HEK293T (cell line): ENCODE data around the gene LMAN2L.

Source experiments
- CTCF ChIA-PET: fragments of 350-600 bp; formaldehyde crosslinking; extraction: SDS; loops from one replicate; lab custom pipeline; 2021; ENCODE audit warnings: antibody characterized with exemption, inconsistent platforms; lab: Yijun Ruan, JAX
- POLR2A ChIA-PET: fragments of 350-600 bp; formaldehyde crosslinking; extraction: SDS; loops from one replicate; lab custom pipeline; 2020; ENCODE audit warnings: antibody characterized with exemption, inconsistent platforms; lab: Yijun Ruan, JAX
- DNase-seq: peaks from one replicate; pipeline ENCODE4 v3.0.0; 2012; ENCODE audit warnings: mixed read lengths; ENCODE audit errors: extremely low spot score
- ARNT ChIP-seq: fragments of 450-650 bp; IDR thresholded peaks from 2 replicates; pipeline ENCODE4 v1.6.1; 2017; ENCODE audit warnings: mild to moderate bottlenecking
- BHLHE40 ChIP-seq: fragments of 450-650 bp; IDR thresholded peaks from 2 replicates; pipeline ENCODE4 v1.6.1; 2016; ENCODE audit warnings: mild to moderate bottlenecking, moderate library complexity, borderline replicate concordance
- CTBP1 ChIP-seq: fragments of 450-650 bp; IDR thresholded peaks from 2 replicates; pipeline ENCODE4 v1.6.1; 2016; ENCODE audit warnings: borderline replicate concordance
- ELF4 ChIP-seq: fragments of 450-650 bp; IDR thresholded peaks from 2 replicates; pipeline ENCODE4 v1.6.1; 2017; ENCODE audit warnings: antibody characterized with exemption
- FOXA1 ChIP-seq: fragments of 450-650 bp; IDR thresholded peaks from 2 replicates; pipeline ENCODE4 v1.6.1; 2016; ENCODE audit warnings: mild to moderate bottlenecking
- FOXK2 ChIP-seq: fragments of 450-650 bp; IDR thresholded peaks from 2 replicates; pipeline ENCODE4 v1.6.1; 2016; ENCODE audit warnings: mild to moderate bottlenecking
- FOXM1 ChIP-seq: fragments of 450-650 bp; IDR thresholded peaks from 2 replicates; pipeline ENCODE4 v1.6.1; 2017; ENCODE audit warnings: mild to moderate bottlenecking, borderline replicate concordance
- HDGF ChIP-seq: fragments of 450-650 bp; IDR thresholded peaks from 2 replicates; pipeline ENCODE4 v1.6.1; 2017; ENCODE audit warnings: antibody characterized with exemption, borderline replicate concordance
- L3MBTL2 ChIP-seq: fragments of 450-650 bp; conservative IDR thresholded peaks from 2 replicates; pipeline ENCODE4 v1.6.1; 2016; ENCODE audit warnings: mild to moderate bottlenecking
- LEF1 ChIP-seq: fragments of 450-650 bp; IDR thresholded peaks from 2 replicates; pipeline ENCODE4 v1.6.1; 2017; ENCODE audit warnings: mild to moderate bottlenecking, borderline replicate concordance
- NFRKB ChIP-seq: fragments of 450-650 bp; IDR thresholded peaks from 2 replicates; pipeline ENCODE4 v1.6.1; 2016; ENCODE audit warnings: mild to moderate bottlenecking, moderate library complexity
- SP1 ChIP-seq: fragments of 450-650 bp; IDR thresholded peaks from 2 replicates; pipeline ENCODE4 v1.6.1; 2017
- SUZ12 ChIP-seq: fragments of 450-650 bp; IDR thresholded peaks from 2 replicates; pipeline ENCODE4 v1.6.1; 2016; ENCODE audit warnings: mild to moderate bottlenecking
- TARDBP ChIP-seq: fragments of 450-650 bp; IDR thresholded peaks from 2 replicates; pipeline ENCODE4 v1.6.1; 2016
- ZNF384 ChIP-seq: fragments of 450-650 bp; IDR thresholded peaks from 2 replicates; pipeline ENCODE4 v1.6.1; 2016
- TF ChIP-seq, protein P1 (sequence below): fragments of 450-650 bp; IDR thresholded peaks from 2 replicates; pipeline ENCODE4 v1.6.1; 2016

LMAN2L gene, protein sequence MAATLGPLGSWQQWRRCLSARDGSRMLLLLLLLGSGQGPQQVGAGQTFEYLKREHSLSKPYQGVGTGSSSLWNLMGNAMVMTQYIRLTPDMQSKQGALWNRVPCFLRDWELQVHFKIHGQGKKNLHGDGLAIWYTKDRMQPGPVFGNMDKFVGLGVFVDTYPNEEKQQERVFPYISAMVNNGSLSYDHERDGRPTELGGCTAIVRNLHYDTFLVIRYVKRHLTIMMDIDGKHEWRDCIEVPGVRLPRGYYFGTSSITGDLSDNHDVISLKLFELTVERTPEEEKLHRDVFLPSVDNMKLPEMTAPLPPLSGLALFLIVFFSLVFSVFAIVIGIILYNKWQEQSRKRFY

DNA sequence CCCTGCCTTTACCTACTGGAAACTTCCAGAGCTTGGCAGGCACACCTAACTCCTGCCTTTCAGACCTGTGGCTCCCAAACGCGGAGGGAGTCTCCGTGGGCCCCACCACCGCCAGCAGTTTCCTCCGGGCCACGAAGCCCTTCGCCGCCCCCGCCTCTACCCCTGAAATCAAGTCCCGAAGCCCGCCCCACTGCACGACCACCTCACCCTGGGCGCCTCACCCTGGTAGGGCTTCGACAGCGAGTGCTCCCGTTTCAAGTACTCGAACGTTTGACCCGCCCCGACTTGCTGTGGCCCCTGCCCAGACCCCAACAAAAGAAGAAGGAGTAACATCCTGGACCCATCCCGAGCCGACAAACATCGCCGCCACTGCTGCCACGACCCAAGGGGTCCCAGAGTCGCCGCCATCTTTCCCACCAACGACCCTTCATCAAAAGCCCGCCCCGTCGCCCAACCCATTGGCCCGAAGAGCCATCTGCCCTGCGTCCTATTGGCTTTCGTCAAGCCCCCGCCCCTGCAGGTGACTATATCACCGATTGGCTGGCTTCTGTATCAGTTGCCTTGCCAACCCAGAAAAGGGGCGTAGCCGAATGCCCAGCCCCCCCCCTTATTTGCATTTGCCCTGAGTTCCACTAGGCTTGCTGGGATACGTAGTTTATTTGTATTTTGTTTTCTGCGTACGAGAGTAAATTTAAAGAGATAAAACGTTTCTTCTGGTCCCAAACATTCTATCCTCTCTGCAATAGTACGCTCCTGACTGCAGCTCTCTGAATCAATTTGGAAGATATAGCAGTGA, at the start of gene LMAN2L:
LMAN2L (minus strand) TSS at position 432 of the 796 bp plus-strand sequence; CDS start at position 408, 24 bp downstream.
- TF ChIP-seq, protein P1, sequence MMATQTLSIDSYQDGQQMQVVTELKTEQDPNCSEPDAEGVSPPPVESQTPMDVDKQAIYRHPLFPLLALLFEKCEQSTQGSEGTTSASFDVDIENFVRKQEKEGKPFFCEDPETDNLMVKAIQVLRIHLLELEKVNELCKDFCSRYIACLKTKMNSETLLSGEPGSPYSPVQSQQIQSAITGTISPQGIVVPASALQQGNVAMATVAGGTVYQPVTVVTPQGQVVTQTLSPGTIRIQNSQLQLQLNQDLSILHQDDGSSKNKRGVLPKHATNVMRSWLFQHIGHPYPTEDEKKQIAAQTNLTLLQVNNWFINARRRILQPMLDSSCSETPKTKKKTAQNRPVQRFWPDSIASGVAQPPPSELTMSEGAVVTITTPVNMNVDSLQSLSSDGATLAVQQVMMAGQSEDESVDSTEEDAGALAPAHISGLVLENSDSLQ, result peak; percentile 79
- TF ChIP-seq ELF4 (no peak), SUZ12 (no peak), FOXK2 (no peak), FOXM1 (no peak), SP1 (no peak)
- DNase-seq, result peak; percentile 97
- ChIA-PET CTCF (no interaction called here), POLR2A (interaction anchor here (0.7 kb wide), 1 partner anchor 21 kb away, joined by 4 read pairs; the partner anchor contains the start of gene CNNM4)

DNA sequence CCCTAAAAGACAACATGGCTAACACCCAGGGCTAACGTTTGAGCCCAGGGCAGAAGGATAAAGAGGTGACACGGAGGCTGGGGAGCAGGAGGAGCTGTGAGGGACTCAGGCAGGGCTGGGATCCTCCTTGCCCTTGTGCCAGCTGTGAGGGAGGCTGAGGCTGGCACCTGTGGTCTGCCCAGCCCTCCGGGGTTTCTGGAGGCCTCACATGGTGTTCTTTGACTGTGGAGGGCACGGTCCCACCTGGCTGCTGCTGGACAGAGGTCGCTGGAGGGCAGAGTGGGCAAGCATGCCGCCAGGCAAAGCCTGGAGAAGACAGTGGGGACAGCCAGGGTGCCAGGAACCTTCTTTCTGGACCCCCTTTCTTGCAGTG, 49.4 kb upstream of the LMAN2L start:
- POLR2A ChIA-PET, result no interaction called here
- no peak for DNase-seq
- TF ChIP-seq FOXK2 (no peak), LEF1 (no peak), TARDBP (no peak), NFRKB (no peak), ZNF384 (no peak), ARNT (no peak), ELF4 (no peak), HDGF (no peak), L3MBTL2 (no peak), SUZ12 (no peak), FOXA1 (no peak), BHLHE40 (no peak), SP1 (no peak)
- TF ChIP-seq, protein P1, result no peak
- CTCF ChIA-PET, result interaction anchor here (1.5 kb wide), 1 partner anchor 29 kb away, joined by 4 read pairs; the partner anchor contains the start of gene CNNM4

DNA sequence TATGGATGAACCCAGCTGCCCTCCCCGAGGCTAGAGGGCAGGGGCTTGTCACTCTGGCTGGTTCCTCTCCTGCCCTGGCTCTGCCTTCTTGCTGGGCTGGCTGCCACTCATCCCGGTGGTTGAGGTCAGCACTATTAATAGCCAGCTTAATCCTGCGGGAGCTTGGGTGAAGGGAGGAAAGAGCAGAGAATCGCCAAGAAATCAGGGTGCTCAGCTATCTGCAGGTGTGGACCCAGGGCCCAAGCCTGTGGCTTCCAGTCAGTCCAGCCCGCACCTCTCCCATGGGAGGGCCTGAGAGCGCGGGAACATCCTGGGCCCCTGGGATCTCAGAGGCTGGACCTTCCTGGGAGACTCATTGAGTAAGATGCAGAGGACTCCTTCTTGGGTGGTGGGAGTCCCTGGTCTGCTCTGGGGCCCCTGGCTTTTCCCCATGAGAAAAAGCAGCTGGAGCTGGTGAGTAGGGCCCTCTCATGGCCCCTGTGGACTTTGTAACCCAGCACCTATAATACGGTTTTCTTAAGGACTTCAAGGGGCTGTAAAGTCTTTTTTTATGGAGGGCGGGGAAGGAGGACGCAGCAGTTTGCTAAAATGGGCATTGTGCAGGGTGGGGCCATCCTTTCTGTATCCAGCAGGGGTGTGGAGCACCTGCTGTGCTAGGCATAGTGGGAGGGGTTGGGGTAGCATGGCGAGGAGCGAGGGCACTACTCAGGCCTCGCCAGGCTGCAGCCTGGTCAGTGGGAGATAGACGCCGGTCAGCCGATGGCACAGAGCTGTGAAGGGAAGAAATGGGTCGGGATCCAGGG, 48.8 kb upstream of the LMAN2L start:
- DNase-seq, result no peak
- CTCF ChIA-PET, result interaction anchor here (1.1 to 1.5 kb wide), 2 partner anchors 25 to 28 kb away, joined by 3 to 4 read pairs; partner anchors contain the start of gene CNNM4
- POLR2A ChIA-PET, result interaction anchor here (0.7 to 1.4 kb wide), 2 partner anchors 27 to 150 kb away, joined by 3 to 9 read pairs; partner anchors contain the start of genes CNNM3 and KANSL3
- TF ChIP-seq, protein P1, result peak; percentile 94
- peak; percentile 36; the same call in 1 of the 2 replicates for TF ChIP-seq CTBP1
- TF ChIP-seq ELF4, result no peak

DNA sequence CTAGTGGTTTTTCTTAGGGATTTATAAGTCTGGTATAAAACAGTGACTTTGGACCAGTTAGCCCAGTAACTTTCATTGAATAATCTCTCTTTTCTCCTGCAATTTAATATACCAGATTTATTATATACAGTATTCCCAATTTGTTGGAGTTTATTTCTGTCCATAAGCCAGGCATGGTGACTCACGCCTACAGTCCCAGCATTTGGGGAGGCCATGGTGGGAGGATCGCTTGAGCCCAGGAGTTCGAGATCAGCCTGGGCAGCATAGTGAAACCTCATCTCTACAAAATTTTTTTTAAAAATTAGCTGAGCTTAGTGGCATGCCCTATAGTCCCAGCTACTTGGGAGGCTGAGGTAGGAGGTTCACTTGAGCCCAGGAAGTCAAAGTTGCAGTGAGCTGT, 47.5 kb upstream of the LMAN2L start:
- ChIA-PET CTCF (interaction anchor here (1.1 kb wide), 1 partner anchor 24 kb away, joined by 3 read pairs; no protein-coding TSS in a partner anchor), POLR2A (interaction anchor here (1.4 kb wide), 1 partner anchor 28 kb away, joined by 9 read pairs; the partner anchor contains the start of gene CNNM3)
- no peak for TF ChIP-seq SUZ12
- TF ChIP-seq L3MBTL2, result no peak
- no peak for TF ChIP-seq FOXK2
- no peak for TF ChIP-seq NFRKB
- no peak for TF ChIP-seq BHLHE40
- TF ChIP-seq FOXA1, result no peak
- TF ChIP-seq CTBP1, result no peak
- TF ChIP-seq ARNT, result no peak
- no peak for TF ChIP-seq HDGF
- TF ChIP-seq LEF1, result no peak
- no peak for TF ChIP-seq ZNF384
- TF ChIP-seq SP1, result no peak
- TF ChIP-seq, protein P1, result no peak
- TF ChIP-seq FOXM1, result no peak
- no peak for TF ChIP-seq TARDBP
- no peak for TF ChIP-seq ELF4
- no peak for DNase-seq

DNA sequence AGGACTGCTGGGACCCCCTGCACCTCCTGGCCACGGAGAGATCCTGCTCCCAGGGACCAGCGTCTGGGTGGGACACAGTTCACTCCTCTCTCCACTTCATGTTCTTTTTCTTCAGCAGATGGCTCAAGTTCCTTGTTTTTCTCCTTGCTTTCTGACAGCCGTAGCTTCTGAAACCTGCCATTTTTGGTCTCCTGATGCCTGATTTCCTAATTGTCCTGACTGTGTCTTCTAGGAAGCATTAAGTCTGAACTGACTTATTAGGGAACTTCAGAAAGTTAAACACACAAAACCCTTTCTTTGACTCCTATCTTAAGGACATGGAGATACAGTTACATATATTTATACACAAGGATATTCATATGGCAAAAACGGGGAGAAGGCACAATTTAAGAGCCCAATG, 43.5 kb upstream of the LMAN2L start:
- ChIA-PET CTCF (interaction anchor here (1.5 to 4.2 kb wide), 2 partner anchors 17 to 21 kb away, joined by 7 to 29 read pairs; partner anchors contain the start of gene CNNM4), POLR2A (no interaction called here)

More for the DNA sequence above, 43.5 kb upstream of the LMAN2L start:
- DNase-seq, result no peak
- TF ChIP-seq ELF4 (no peak), SUZ12 (no peak), CTBP1 (no peak), ARNT (no peak), NFRKB (no peak), TARDBP (no peak)
- TF ChIP-seq, protein P1, result no peak
